Panc1 (cell line): ENCODE results near the gene PNLIPRP1. TPM values are rescaled to one million over a fixed set of nuclear protein-coding genes. Genes with fewer than 3 reads are reported as not detected.

Source experiments
- ATAC-seq: fragments of 200-7000 bp; cut with Tn5 transposase; 2 replicates; pipeline ENCODE4 v1.9.1; 2020; ENCODE audit warnings: mild to moderate bottlenecking, moderate library complexity
- BruUV-seq: library from RNA; stranded (reverse); fragments of 400-500 nt; replicated peaks from 2 replicates; lab custom pipeline; 2021; lab: Mats Ljungman, UMichigan
- CTCF ChIA-PET: fragments of 300-600 bp; sonication (Branson Sonifier 250); formaldehyde crosslinking; loops from one replicate; lab custom pipeline; 2022; ENCODE audit warnings: antibody characterized with exemption; lab: Charles Lee
- POLR2A ChIA-PET: fragments of 300-600 bp; sonication (Branson Sonifier 250); formaldehyde crosslinking; loops from one replicate; lab custom pipeline; 2022; ENCODE audit warnings: antibody characterized with exemption; lab: Charles Lee
- DNase-seq: peaks from one replicate; pipeline ENCODE4 v3.0.0-alpha.2; 2010; ENCODE audit warnings: low read depth, low spot score
- H3K27ac ChIP-seq: 2 replicates; pipeline ENCODE4 v1.5.1; 2011; ENCODE audit warnings: mild to moderate bottlenecking, low read length, inconsistent platforms
- H3K27me3 ChIP-seq: fragments of 200-500 bp; sonication (Bioruptor generic); 2 replicates; pipeline ENCODE4 v1.6.0; 2014; ENCODE audit warnings: low read length, inconsistent platforms; ENCODE audit not compliant: control insufficient read depth, insufficient read depth
- H3K36me3 ChIP-seq: fragments of 200-500 bp; sonication (Bioruptor generic); 2 replicates; pipeline ENCODE4 v1.5.1; 2014; ENCODE audit warnings: inconsistent platforms, mild to moderate bottlenecking, low read length, moderate library complexity; ENCODE audit not compliant: control insufficient read depth, insufficient read depth
- H3K4me1 ChIP-seq: 2 replicates; pipeline ENCODE4 v1.5.1; 2011; ENCODE audit warnings: inconsistent platforms, mild to moderate bottlenecking, low read length, moderate library complexity; ENCODE audit not compliant: control insufficient read depth, insufficient read depth
- H3K4me3 ChIP-seq, 2 experiments: 2 replicates each; pipeline ENCODE4 v1.5.1; 2011 to 2012; ENCODE audit warnings: low read depth in 2 of 2, low read length in 2 of 2, mild to moderate bottlenecking in 2 of 2, inconsistent platforms in 1 of 2, moderate library complexity in 1 of 2
- H3K9me3 ChIP-seq: fragments of 200-500 bp; sonication (Bioruptor generic); 2 replicates; pipeline ENCODE4 v1.5.1; 2014; ENCODE audit warnings: low read depth, mild to moderate bottlenecking, inconsistent platforms, low read length, moderate library complexity; ENCODE audit not compliant: control insufficient read depth, insufficient read depth
- POLR2AphosphoS5 ChIP-seq: IDR thresholded peaks from 2 replicates; pipeline ENCODE4 v1.6.1; 2012; ENCODE audit warnings: mild to moderate bottlenecking, low read depth, low read length, moderate library complexity
- SIN3A ChIP-seq: IDR thresholded peaks from 2 replicates; pipeline ENCODE4 v1.6.1; 2012; ENCODE audit warnings: low read depth, mild to moderate bottlenecking, low read length, moderate library complexity, borderline replicate concordance; ENCODE audit not compliant: insufficient read depth
- TCF7L2 ChIP-seq: IDR thresholded peaks from 2 replicates; pipeline ENCODE4 v1.6.1; 2011; ENCODE audit warnings: mild to moderate bottlenecking, low read depth, low read length, inconsistent platforms
- in situ Hi-C: cut with HindIII; loops from 2 replicates; pipeline ENCODE4 v1.10.0; 2016; ENCODE audit warnings: low sequenced_read_pairs, low pct_unique_long_range_greater_than_20kb
- intact Hi-C: fragments of 100-400 bp; cut with micrococcal nuclease; formaldehyde crosslinking; loops from one replicate; pipeline ENCODE4 v1.10.0; 2022; ENCODE audit not compliant: unreplicated experiment
- total RNA-seq: library from RNA; stranded (reverse); gene quantifications from one replicate; pipeline ENCODE4 v1.2.1, GENCODE V29; 2021; ENCODE audit not compliant: unreplicated experiment
- TF ChIP-seq, protein P1 (sequence below), 2 experiments: IDR thresholded peaks; 2 replicates each; pipeline ENCODE4 v1.6.1; 2011 to 2012; ENCODE audit warnings: low read depth in 2 of 2, control low read depth in 1 of 2, low read length in 1 of 2, mild to moderate bottlenecking in 1 of 2, moderate library complexity in 1 of 2; ENCODE audit not compliant: insufficient read depth in 1 of 2
- TF ChIP-seq, protein P2 (sequence below): fragments of 450-650 bp; IDR thresholded peaks from 2 replicates; pipeline ENCODE4 v1.5.1; 2017; ENCODE audit warnings: mild to moderate bottlenecking

The PNLIPRP1 gene
- total RNA-seq, 1 experiment from 2014 or later = 0.95 TPM

DNA sequence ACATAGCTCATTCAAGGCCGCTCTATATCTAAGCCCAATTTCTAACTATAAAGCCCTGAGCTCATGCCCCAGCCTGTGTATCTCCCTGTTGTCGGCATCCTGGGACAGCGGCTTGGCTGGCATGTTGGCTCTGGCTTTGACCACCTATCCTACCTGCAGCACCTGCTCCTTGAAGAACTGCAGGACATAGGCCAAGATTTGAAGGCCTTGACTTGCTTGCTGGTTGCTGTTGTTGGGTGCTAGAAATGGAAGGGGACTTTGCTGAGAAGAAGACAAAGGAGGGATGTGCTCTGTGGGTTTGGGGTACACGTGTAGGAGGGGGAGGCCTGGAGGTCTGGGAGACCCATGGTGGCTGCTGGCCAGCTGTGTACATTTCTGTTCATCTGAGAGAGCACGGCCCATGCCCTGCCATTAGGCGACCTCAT lies 41.1 kb downstream of the PNLIPRP1 start:
- CTCF ChIA-PET = no interaction called here

DNA sequence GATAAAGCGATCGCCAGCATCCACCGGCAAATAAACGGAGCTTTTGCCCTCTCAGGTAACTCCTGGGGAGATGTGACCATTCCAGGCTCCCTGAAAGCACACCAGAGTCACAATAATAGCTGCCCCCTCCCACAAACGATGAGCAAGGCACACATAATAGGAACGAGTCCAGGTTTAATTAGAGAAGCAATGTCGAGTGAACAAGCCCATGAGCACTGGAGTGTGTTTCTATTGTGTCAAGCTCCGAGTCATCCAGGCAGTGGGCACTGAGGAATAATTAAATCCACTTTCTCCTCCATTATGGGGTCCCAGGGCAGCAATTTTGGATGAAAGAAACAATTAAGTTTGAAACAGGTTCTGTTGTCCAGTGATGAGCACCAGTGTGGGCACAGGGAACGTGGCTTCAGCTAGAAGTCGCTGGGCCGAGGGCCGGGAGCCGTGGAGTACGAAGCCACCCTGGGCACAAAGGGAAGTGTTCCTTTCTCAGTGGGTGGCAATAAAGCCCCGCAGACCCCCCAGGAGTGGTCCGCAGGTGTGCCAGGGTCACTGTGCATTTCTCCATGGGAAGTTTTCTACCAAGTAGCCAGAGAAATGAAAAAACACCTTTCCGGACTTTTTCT lies 41.9 kb downstream of the PNLIPRP1 start:
- POLR2A ChIA-PET = no interaction called here
- Histone ChIP-seq H3K4me1 (no peaks in the 10 kb centered on the region), H3K27ac (no peak overlapping the region), H3K27me3 (peaks cover 2% of the 10 kb centered on the region), H3K9me3 (no peaks in the 10 kb centered on the region), H3K36me3 (no peaks in the 10 kb centered on the region), H3K4me3 (no peak overlapping the region)
- no TSS peak for BruUV-seq
- ATAC-seq (no peak), DNase-seq (no peak)
- in situ Hi-C loops (no loop called here), intact Hi-C loops (no loop called here)
- TF ChIP-seq, protein P1, sequence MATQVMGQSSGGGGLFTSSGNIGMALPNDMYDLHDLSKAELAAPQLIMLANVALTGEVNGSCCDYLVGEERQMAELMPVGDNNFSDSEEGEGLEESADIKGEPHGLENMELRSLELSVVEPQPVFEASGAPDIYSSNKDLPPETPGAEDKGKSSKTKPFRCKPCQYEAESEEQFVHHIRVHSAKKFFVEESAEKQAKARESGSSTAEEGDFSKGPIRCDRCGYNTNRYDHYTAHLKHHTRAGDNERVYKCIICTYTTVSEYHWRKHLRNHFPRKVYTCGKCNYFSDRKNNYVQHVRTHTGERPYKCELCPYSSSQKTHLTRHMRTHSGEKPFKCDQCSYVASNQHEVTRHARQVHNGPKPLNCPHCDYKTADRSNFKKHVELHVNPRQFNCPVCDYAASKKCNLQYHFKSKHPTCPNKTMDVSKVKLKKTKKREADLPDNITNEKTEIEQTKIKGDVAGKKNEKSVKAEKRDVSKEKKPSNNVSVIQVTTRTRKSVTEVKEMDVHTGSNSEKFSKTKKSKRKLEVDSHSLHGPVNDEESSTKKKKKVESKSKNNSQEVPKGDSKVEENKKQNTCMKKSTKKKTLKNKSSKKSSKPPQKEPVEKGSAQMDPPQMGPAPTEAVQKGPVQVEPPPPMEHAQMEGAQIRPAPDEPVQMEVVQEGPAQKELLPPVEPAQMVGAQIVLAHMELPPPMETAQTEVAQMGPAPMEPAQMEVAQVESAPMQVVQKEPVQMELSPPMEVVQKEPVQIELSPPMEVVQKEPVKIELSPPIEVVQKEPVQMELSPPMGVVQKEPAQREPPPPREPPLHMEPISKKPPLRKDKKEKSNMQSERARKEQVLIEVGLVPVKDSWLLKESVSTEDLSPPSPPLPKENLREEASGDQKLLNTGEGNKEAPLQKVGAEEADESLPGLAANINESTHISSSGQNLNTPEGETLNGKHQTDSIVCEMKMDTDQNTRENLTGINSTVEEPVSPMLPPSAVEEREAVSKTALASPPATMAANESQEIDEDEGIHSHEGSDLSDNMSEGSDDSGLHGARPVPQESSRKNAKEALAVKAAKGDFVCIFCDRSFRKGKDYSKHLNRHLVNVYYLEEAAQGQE (IDR thresholded peaks at IDR 0.05; ENCODE audit: insufficient read depth in 1 of 2, low read depth in 2 of 2, low read length in 1 of 2) = no peak
- TF ChIP-seq SIN3A = no peak
- TF ChIP-seq TCF7L2 = no peak
- TF ChIP-seq, protein P2, sequence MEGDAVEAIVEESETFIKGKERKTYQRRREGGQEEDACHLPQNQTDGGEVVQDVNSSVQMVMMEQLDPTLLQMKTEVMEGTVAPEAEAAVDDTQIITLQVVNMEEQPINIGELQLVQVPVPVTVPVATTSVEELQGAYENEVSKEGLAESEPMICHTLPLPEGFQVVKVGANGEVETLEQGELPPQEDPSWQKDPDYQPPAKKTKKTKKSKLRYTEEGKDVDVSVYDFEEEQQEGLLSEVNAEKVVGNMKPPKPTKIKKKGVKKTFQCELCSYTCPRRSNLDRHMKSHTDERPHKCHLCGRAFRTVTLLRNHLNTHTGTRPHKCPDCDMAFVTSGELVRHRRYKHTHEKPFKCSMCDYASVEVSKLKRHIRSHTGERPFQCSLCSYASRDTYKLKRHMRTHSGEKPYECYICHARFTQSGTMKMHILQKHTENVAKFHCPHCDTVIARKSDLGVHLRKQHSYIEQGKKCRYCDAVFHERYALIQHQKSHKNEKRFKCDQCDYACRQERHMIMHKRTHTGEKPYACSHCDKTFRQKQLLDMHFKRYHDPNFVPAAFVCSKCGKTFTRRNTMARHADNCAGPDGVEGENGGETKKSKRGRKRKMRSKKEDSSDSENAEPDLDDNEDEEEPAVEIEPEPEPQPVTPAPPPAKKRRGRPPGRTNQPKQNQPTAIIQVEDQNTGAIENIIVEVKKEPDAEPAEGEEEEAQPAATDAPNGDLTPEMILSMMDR = no peak
- TF ChIP-seq POLR2AphosphoS5 = no peak
- CTCF ChIA-PET = no interaction called here

More for the DNA sequence above, 41.1 kb downstream of the PNLIPRP1 start:
- in situ Hi-C loops = no loop called here
- H3K9me3 ChIP-seq = no peaks in the 10 kb centered on the region
- TF ChIP-seq, protein P2 = no peak
- TF ChIP-seq, protein P1 (IDR thresholded peaks at IDR 0.05; ENCODE audit: insufficient read depth in 1 of 2, low read depth in 2 of 2, low read length in 1 of 2) = no peak
- TF ChIP-seq TCF7L2 = no peak
- TF ChIP-seq POLR2AphosphoS5 = no peak
- TF ChIP-seq SIN3A = no peak
- intact Hi-C loops = no loop called here
- no peaks in the 10 kb centered on the region for H3K4me1 ChIP-seq
- H3K27me3 ChIP-seq = no peaks in the 10 kb centered on the region; the same call in none of the 2 replicates
- no TSS peak for BruUV-seq
- H3K36me3 ChIP-seq = no peaks in the 10 kb centered on the region
- DNase-seq (no peak), ATAC-seq (no peak)
- H3K4me3 ChIP-seq = no peak overlapping the region
- no peak overlapping the region for H3K27ac ChIP-seq
- POLR2A ChIA-PET = no interaction called here
